HepG2 (cell line): ENCODE results near the gene VEGFB. TPM values are rescaled to one million over a fixed set of nuclear protein-coding genes. Genes with fewer than 3 reads are reported as not detected.
A peak's percentile ranks its signal among the peaks of the same experiment; 100 is the strongest.

Experiments
- ATF7-NPFF ChIP-seq: sonication (generic); formaldehyde crosslinking; IDR thresholded peaks from 2 replicates; pipeline ENCODE4 v1.8.1; 2023; ENCODE audit warnings: mild to moderate bottlenecking, low read depth, missing genetic modification reagents, moderate library complexity
- E2F5 ChIP-seq: sonication (generic); formaldehyde crosslinking; conservative IDR thresholded peaks from 2 replicates; pipeline ENCODE4 v1.4.0; 2020; ENCODE audit warnings: missing genetic modification reagents
- FOSL2 ChIP-seq: sonication (generic); formaldehyde crosslinking; IDR thresholded peaks from 2 replicates; pipeline ENCODE4 v1.4.0; 2020; ENCODE audit warnings: missing genetic modification reagents
- FOXA1 ChIP-seq, 2 experiments: fragments of 450-650 bp in 1 of 2; sonication (generic) in 1 of 2; formaldehyde crosslinking in 1 of 2; IDR thresholded peaks; 2 replicates each; pipeline versions ENCODE4 v1.4.0 to v1.6.1; 2016 to 2020; ENCODE audit warnings: missing genetic modification reagents in 1 of 2
- MNT ChIP-seq: fragments of 450-650 bp; IDR thresholded peaks from 2 replicates; pipeline ENCODE4 v1.6.1; 2016
- NCOA1 ChIP-seq: sonication (generic); formaldehyde crosslinking; IDR thresholded peaks from 2 replicates; pipeline ENCODE4 v1.9.0; 2021; ENCODE audit warnings: missing genetic modification reagents
- NPAS2 ChIP-seq: sonication (generic); formaldehyde crosslinking; IDR thresholded peaks from 2 replicates; pipeline ENCODE4 v1.8.0; 2022; ENCODE audit warnings: mild to moderate bottlenecking, missing genetic modification reagents, borderline replicate concordance
- POLR2AphosphoS5 ChIP-seq: IDR thresholded peaks from 2 replicates; pipeline ENCODE4 v1.6.1; 2012; ENCODE audit warnings: low read depth, low read length
- RBAK ChIP-seq: sonication (generic); formaldehyde crosslinking; IDR thresholded peaks from 2 replicates; pipeline ENCODE4 v1.5.1; 2020; ENCODE audit warnings: mild to moderate bottlenecking, missing genetic modification reagents
- RFXAP ChIP-seq: sonication (generic); formaldehyde crosslinking; IDR thresholded peaks from 2 replicates; pipeline ENCODE4 v1.4.0; 2020; ENCODE audit warnings: missing genetic modification reagents, borderline replicate concordance
- SIN3A ChIP-seq: IDR thresholded peaks from 2 replicates; pipeline ENCODE4 v1.6.1; 2011; ENCODE audit warnings: low read depth, mild to moderate bottlenecking, control low read depth, low read length, borderline replicate concordance
- SMC3 ChIP-seq: IDR thresholded peaks from 2 replicates; pipeline ENCODE4 v1.6.1; 2011; ENCODE audit warnings: low read length, improper control_type of control experiment
- TFAP4 ChIP-seq: sonication (generic); IDR thresholded peaks from 2 replicates; pipeline ENCODE4 v1.6.1; 2016; ENCODE audit warnings: low read depth, borderline replicate concordance
- ZNF138 ChIP-seq: sonication (generic); formaldehyde crosslinking; IDR thresholded peaks from 2 replicates; pipeline ENCODE4 v1.5.0; 2020; ENCODE audit warnings: mild to moderate bottlenecking, low read depth, missing genetic modification reagents
- ZNF180 ChIP-seq: sonication (generic); formaldehyde crosslinking; IDR thresholded peaks from 2 replicates; pipeline ENCODE4 v1.4.0; 2020; ENCODE audit warnings: low read depth, missing genetic modification reagents, borderline replicate concordance
- ZNF225 ChIP-seq: sonication (generic); formaldehyde crosslinking; IDR thresholded peaks from 2 replicates; pipeline ENCODE4 v1.4.0; 2020; ENCODE audit warnings: mild to moderate bottlenecking, missing genetic modification reagents
- ZNF235 ChIP-seq: sonication (generic); formaldehyde crosslinking; IDR thresholded peaks from 2 replicates; pipeline ENCODE4 v1.8.1; 2023; ENCODE audit warnings: mild to moderate bottlenecking, missing genetic modification reagents, borderline replicate concordance
- ZNF468 ChIP-seq: sonication (generic); formaldehyde crosslinking; IDR thresholded peaks from 2 replicates; pipeline ENCODE4 v1.8.0; 2022; ENCODE audit warnings: mild to moderate bottlenecking, moderate library complexity, missing genetic modification reagents
- ZNF512B ChIP-seq: sonication (generic); formaldehyde crosslinking; IDR thresholded peaks from 2 replicates; pipeline ENCODE4 v1.5.1; 2020; ENCODE audit warnings: missing genetic modification reagents, mild to moderate bottlenecking, borderline replicate concordance
- ZNF543 ChIP-seq: sonication (generic); formaldehyde crosslinking; IDR thresholded peaks from 2 replicates; pipeline ENCODE4 v1.4.0; 2020; ENCODE audit warnings: mild to moderate bottlenecking, missing genetic modification reagents
- ZNF589 ChIP-seq: sonication (generic); formaldehyde crosslinking; conservative IDR thresholded peaks from 2 replicates; pipeline ENCODE4 v1.8.0; 2022; ENCODE audit warnings: mild to moderate bottlenecking, moderate library complexity, missing genetic modification reagents
- ZNF614 ChIP-seq: IDR thresholded peaks from 2 replicates; pipeline ENCODE4 v1.6.1; 2018; ENCODE audit warnings: missing biosample characterization, missing genetic modification reagents, inconsistent platforms, borderline replicate concordance
- ZNF670 ChIP-seq: sonication (generic); formaldehyde crosslinking; IDR thresholded peaks from 2 replicates; pipeline ENCODE4 v1.8.0; 2022; ENCODE audit warnings: mild to moderate bottlenecking, missing genetic modification reagents, borderline replicate concordance
- ZNF737 ChIP-seq: sonication (generic); formaldehyde crosslinking; IDR thresholded peaks from 2 replicates; pipeline ENCODE4 v1.5.0; 2020; ENCODE audit warnings: missing genetic modification reagents, mild to moderate bottlenecking, borderline replicate concordance
- ZSCAN31 ChIP-seq: sonication (generic); formaldehyde crosslinking; IDR thresholded peaks from 2 replicates; pipeline ENCODE4 v1.5.0; 2020; ENCODE audit warnings: low read depth, mild to moderate bottlenecking, missing genetic modification reagents
- polyA plus RNA-seq, 8 experiments: library from polyadenylated mRNA; depleted of rRNA in 3 of 8; stranded (reverse) in 7 of 8; unstranded in 1 of 8; fragments of >200 nt; fragmentation: Illumina TruSeq in 4 of 8; extraction: Trizol in 4 of 8; gene quantifications; 2 replicates each; pipeline versions ENCODE4 v1.2.1 to v1.2.3, GENCODE V29; 2011 to 2016; ENCODE audit warnings: low read depth in 4 of 8, missing spikeins in 1 of 8, mixed read lengths in 1 of 8; ENCODE audit not compliant: insufficient read depth in 1 of 8
- total RNA-seq, 5 experiments: library from RNA; depleted of rRNA; stranded (reverse); fragments of >200 nt; fragmentation: Illumina TruSeq; extraction: Trizol; gene quantifications; 2 replicates each; pipeline ENCODE4 v1.2.3, GENCODE V29; 2016; ENCODE audit warnings: low read depth in 1 of 5

Gene VEGFB
- total and polyA plus RNA-seq, 2 of the 13 experiments (the other 11 are each of a cell fraction or from before 2014, with no cell fraction given) = 9.0 to 11.3 TPM

- peak; percentile 39 for TF ChIP-seq MNT
- TF ChIP-seq ZNF589 = peak; percentile 85; the same call in 1 of the 2 replicates
- TF ChIP-seq E2F5 (CRISPR knock-in tag) = no peak
- peak; percentile 23; the same call in 1 of the 2 replicates for TF ChIP-seq ZNF180
- peak; percentile 96 for TF ChIP-seq ZNF138 (CRISPR knock-in tag)
- peak; percentile 80; the same call in 1 of the 2 replicates for TF ChIP-seq ZNF235 (CRISPR knock-in tag)
- TF ChIP-seq SMC3 = no peak
- TF ChIP-seq TFAP4 = 0 out of 2 replicates have a peak, but pooled peaks have one; percentile 28
- 0 out of 2 replicates have a peak, but pooled peaks have one; percentile 64 for TF ChIP-seq ZNF468 (CRISPR knock-in tag)
- TF ChIP-seq POLR2AphosphoS5 = peak; percentile 93
- TF ChIP-seq NPAS2 (CRISPR knock-in tag) = no peak
- peak; percentile 96 for TF ChIP-seq ATF7-NPFF (CRISPR knock-in tag)
- peak; percentile 93; the same call in 1 of the 2 replicates for TF ChIP-seq ZNF670
- TF ChIP-seq ZNF737 (CRISPR knock-in tag) = peak; percentile 99
- peak; percentile 45 for TF ChIP-seq FOSL2 (CRISPR knock-in tag)
- 0 out of 2 replicates have a peak, but pooled peaks have one; percentile 57 for TF ChIP-seq RFXAP (CRISPR knock-in tag)
- 0 out of 2 replicates have a peak, but pooled peaks have one; percentile 16 for TF ChIP-seq SIN3A
- TF ChIP-seq ZNF614 (CRISPR knock-in tag) = peak; percentile 48; the same call in 1 of the 2 replicates
- no peak for TF ChIP-seq FOXA1 (IDR thresholded peaks at IDR 0.05)
- 0 out of 2 replicates have a peak, but pooled peaks have one; percentile 5 for TF ChIP-seq FOXA1 (CRISPR knock-in tag; IDR thresholded peaks at IDR 0.05)
- peak; percentile 97 for TF ChIP-seq ZNF225 (CRISPR knock-in tag)
- TF ChIP-seq RBAK (CRISPR knock-in tag) = no peak
- TF ChIP-seq ZNF543 (CRISPR knock-in tag) = peak; percentile 95
- TF ChIP-seq NCOA1 (CRISPR knock-in tag) = no peak
- TF ChIP-seq ZSCAN31 (CRISPR knock-in tag) = peak; percentile 97
- 0 out of 2 replicates have a peak, but pooled peaks have one; percentile 47 for TF ChIP-seq ZNF512B (CRISPR knock-in tag)
These were observed 49.1 kb upstream of the VEGFB start (continued) for GRCh38 chr11:64185175-64185692.
